ENCODE data around the gene MYMX. TPM values are rescaled to one million over a fixed set of nuclear protein-coding genes. Genes with fewer than 3 reads are reported as not detected.

MYMX gene
- total and polyA plus RNA-seq, 2 of the 4 experiments (the other 2 are of a cell fraction), result not detected

DNA sequence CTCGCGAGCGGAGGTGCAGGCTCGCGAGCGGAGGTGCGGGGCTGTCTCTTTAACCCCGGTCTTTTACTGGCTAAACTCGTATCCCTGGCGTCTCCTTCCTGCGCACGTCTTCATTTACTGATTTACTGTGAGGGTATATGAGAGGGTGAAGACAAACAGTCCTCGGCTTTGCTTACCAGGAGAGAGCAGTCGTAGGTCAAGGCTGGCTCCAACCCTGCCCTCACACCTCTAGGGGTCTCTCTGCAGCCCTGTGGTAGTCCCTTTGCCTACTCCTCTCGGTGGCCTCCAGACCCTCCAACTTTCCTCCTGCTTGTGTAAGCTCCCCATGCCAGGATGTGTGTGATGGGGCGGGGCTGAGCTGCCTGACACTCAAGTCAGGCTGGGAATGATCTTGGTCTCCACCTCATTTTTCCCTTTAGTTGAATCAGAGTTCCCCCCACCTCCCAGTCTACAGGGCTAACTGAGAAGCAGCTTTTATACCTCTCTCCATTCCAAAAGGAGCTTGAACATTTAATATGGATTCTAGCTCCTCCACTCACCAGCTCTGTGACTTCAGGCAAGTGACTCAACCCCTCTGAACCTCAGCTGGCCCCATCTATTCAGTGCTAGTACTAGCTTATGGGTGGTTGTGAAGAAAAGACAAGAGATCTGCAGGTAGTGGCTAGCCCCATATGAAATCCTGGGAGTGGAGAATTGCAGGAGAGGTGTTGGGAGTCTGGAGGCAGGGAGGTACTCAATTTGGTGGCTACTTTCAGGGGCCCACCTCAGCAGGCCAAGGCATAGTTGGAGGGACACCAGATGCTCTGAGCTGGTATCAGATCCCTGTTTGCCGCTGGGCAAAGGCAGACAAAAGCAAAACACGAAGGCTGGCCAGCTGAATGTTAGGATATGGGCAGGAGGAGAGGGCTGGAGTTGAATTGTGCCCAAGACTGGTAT lies 7.6 kb downstream of the MYMX start:
- BruUV-seq (replicated peaks), result no TSS peak
- Histone ChIP-seq H3K9me1 (ENCODE audit: insufficient read depth, low read length) (peaks cover 4% of the 10 kb centered on the region; the same call in 1 of the 2 replicates), H3K14ac (replicated peaks; ENCODE audit: low read depth, low read length) (no peak overlapping the region), H4K91ac (ENCODE audit: insufficient read depth, low read depth, low read length) (no peak overlapping the region), H3K4me3 (ENCODE audit: insufficient read depth, low read depth, low read length) (peak overlapping the region; percentile 73), H2AFZ (replicated peaks; ENCODE audit: low read length, poor library complexity) (peak overlapping the region; percentile 89), H3K9ac (ENCODE audit: low read depth, low read length) (peak overlapping the region; percentile 18; the same call in 1 of the 2 replicates), H3K27me3 (ENCODE audit: control insufficient read depth, insufficient read depth, low read length) (no peaks in the 10 kb centered on the region), H2BK120ac (ENCODE audit: low read depth, low read length) (no peak overlapping the region), H3K4me1 (ENCODE audit: control insufficient read depth, insufficient read depth, low read length) (peaks cover 16% of the 10 kb centered on the region), H4K5ac (ENCODE audit: low read depth, low read length) (no peak overlapping the region), H2BK15ac (ENCODE audit: low read depth, low read length) (no peak overlapping the region), H3K79me1 (ENCODE audit: low read depth in 1 of 2, low read length in 2 of 2) (peaks cover 0 to 8% of the 10 kb centered on the region in 2 experiments; a peak in 1 of 4 replicates), H2BK20ac (ENCODE audit: low read depth, low read length) (no peak overlapping the region), H2BK5ac (ENCODE audit: low read depth, low read length, poor library complexity, severe bottlenecking) (no peak overlapping the region), H3K27ac (ENCODE audit: insufficient read depth, low read length) (no peak overlapping the region; the same call in 1 of the 2 replicates), H3K56ac (ENCODE audit: extremely low read depth, insufficient read depth, low read length) (no peak overlapping the region), H4K20me1 (ENCODE audit: insufficient read depth, low read length) (no peaks in the 10 kb centered on the region), H3K36me3 (ENCODE audit: control insufficient read depth, insufficient read depth, low read length) (no peaks in the 10 kb centered on the region), H3K23ac (ENCODE audit: low read depth, low read length) (peak overlapping the region; percentile 65; the same call in 1 of the 2 replicates), H2AK9ac (replicated peaks; ENCODE audit: low read depth, low read length, poor library complexity) (peak overlapping the region; percentile 60), H3K9me3 (ENCODE audit: control insufficient read depth, insufficient read depth, low read length) (no peaks in the 10 kb centered on the region), H3K18ac (ENCODE audit: low read depth, low read length) (no peak overlapping the region), H4K8ac (ENCODE audit: low read depth in 2 of 2, low read length in 2 of 2) (no peak overlapping the region), H2AK5ac (ENCODE audit: low read depth, low read length) (no peak overlapping the region), H3K4ac (ENCODE audit: low read depth, low read length) (no peak overlapping the region), H3K4me2 (ENCODE audit: low read depth, low read length) (peak overlapping the region; percentile 90)
- DNase-seq (peak; percentile 8), ATAC-seq (ENCODE audit: low read depth) (peak; percentile 4; the same call in 1 of the 2 replicates)
- intact Hi-C loops (cut with micrococcal nuclease) (no loop called here), dilution Hi-C loops (cut with HindIII; ENCODE audit: low sequenced_read_pairs, unreplicated experiment) (no loop called here), in situ Hi-C loops (cut with MboI; ENCODE audit: low sequenced_read_pairs) (no loop called here)
- 60% methylated on average over 2 of the region's 18 CpGs; no CpG with 5 or more reads in 1 of the 2 experiments for WGBS, 2 experiments (ENCODE audit: extremely low coverage in 2 of 2, insufficient read length in 1 of 2)
- CTCF ChIA-PET, result interaction anchor here (0.6 to 4.1 kb wide), 3 partner anchors 10 to 51 kb away, joined by 3 to 20 read pairs (median 3); no protein-coding TSS in a partner anchor
- POLR2A ChIA-PET (ENCODE audit: unreplicated experiment), result no interaction called here
- TF ChIP-seq RAD21 (IDR thresholded peaks at IDR 0.05; ENCODE audit: low read length) (no peak), CHD1 (IDR thresholded peaks at IDR 0.05; ENCODE audit: low read depth, low read length) (no peak), MAFK (IDR thresholded peaks at IDR 0.05; ENCODE audit: low read depth, low read length) (no peak), FOS (IDR thresholded peaks at IDR 0.05; ENCODE audit: low read depth, low read length) (no peak)
- TF ChIP-seq, protein P1, sequence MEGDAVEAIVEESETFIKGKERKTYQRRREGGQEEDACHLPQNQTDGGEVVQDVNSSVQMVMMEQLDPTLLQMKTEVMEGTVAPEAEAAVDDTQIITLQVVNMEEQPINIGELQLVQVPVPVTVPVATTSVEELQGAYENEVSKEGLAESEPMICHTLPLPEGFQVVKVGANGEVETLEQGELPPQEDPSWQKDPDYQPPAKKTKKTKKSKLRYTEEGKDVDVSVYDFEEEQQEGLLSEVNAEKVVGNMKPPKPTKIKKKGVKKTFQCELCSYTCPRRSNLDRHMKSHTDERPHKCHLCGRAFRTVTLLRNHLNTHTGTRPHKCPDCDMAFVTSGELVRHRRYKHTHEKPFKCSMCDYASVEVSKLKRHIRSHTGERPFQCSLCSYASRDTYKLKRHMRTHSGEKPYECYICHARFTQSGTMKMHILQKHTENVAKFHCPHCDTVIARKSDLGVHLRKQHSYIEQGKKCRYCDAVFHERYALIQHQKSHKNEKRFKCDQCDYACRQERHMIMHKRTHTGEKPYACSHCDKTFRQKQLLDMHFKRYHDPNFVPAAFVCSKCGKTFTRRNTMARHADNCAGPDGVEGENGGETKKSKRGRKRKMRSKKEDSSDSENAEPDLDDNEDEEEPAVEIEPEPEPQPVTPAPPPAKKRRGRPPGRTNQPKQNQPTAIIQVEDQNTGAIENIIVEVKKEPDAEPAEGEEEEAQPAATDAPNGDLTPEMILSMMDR (conservative IDR thresholded peaks at IDR 0.05; ENCODE audit: low read depth, low read length), result no peak

Data from IMR-90 (cell line).